Panc1 (cell line): ENCODE results near the gene KBTBD4.

ENCODE experiments used
- POLR2AphosphoS5 ChIP-seq: IDR thresholded peaks from 2 replicates; pipeline ENCODE4 v1.6.1; 2012; ENCODE audit warnings: mild to moderate bottlenecking, low read depth, low read length, moderate library complexity
- TCF7L2 ChIP-seq: IDR thresholded peaks from 2 replicates; pipeline ENCODE4 v1.6.1; 2011; ENCODE audit warnings: mild to moderate bottlenecking, low read depth, low read length, inconsistent platforms
- TF ChIP-seq, protein P1 (sequence below): fragments of 450-650 bp; IDR thresholded peaks from 2 replicates; pipeline ENCODE4 v1.5.1; 2017; ENCODE audit warnings: mild to moderate bottlenecking

DNA sequence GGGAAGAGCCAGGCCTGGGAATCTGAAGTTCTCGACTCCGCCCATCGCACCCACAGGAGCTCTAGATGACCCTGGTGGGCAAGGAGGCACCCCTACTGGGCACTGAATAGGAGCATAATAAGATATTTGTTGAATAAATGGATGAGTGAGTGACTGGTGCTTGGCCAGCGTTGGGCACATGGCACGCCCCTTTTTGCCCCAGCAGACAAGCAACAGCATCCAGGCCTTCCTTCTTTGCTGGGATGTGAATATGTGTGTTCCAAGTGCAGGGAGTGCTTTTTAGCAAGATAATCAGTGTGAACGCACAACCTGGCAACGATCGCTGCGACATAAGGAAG lies 25.4 kb downstream of the KBTBD4 start:
- TF ChIP-seq, protein P1, sequence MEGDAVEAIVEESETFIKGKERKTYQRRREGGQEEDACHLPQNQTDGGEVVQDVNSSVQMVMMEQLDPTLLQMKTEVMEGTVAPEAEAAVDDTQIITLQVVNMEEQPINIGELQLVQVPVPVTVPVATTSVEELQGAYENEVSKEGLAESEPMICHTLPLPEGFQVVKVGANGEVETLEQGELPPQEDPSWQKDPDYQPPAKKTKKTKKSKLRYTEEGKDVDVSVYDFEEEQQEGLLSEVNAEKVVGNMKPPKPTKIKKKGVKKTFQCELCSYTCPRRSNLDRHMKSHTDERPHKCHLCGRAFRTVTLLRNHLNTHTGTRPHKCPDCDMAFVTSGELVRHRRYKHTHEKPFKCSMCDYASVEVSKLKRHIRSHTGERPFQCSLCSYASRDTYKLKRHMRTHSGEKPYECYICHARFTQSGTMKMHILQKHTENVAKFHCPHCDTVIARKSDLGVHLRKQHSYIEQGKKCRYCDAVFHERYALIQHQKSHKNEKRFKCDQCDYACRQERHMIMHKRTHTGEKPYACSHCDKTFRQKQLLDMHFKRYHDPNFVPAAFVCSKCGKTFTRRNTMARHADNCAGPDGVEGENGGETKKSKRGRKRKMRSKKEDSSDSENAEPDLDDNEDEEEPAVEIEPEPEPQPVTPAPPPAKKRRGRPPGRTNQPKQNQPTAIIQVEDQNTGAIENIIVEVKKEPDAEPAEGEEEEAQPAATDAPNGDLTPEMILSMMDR: no peak; the same call in 1 of the 2 replicates
- no peak for TF ChIP-seq TCF7L2
- TF ChIP-seq POLR2AphosphoS5: no peak
